Coronary artery (tissue), 2 donors: ENCODE data around the gene SEMA6B.

ENCODE experiments used
- DNase-seq: peaks from one replicate; pipeline ENCODE4 v3.0.0-alpha.2; 2017; ENCODE audit warnings: low spot score
- H3K27ac ChIP-seq, 2 donors: fragments of 200-600 bp; sonication (generic); one replicate each; pipeline ENCODE4 v1.5.1; 2016 to 2019
- H3K4me3 ChIP-seq: fragments of 200-600 bp; sonication (generic); 2 replicates; pipeline ENCODE4 v1.5.1; 2016; ENCODE audit warnings: mild to moderate bottlenecking, moderate library complexity
- CTCF ChIP-seq: fragments of 200-600 bp; sonication (generic); IDR thresholded peaks from one replicate; pipeline ENCODE4 v1.5.1; 2019; ENCODE audit warnings: antibody characterized with exemption

The SEMA6B gene

GRCh38 chr19:4541114-4541805 lies 18.2 kb downstream of the SEMA6B start:
- no peak for DNase-seq
- Histone ChIP-seq H3K4me3 (no peak overlapping the region), H3K27ac (peak overlapping the region in 1 of 2 donors; percentile 3)
- no peak for TF ChIP-seq CTCF

GRCh38 chr19:4539693-4540581 lies 19.5 kb downstream of the SEMA6B start, which contains the start of gene LRG1:
Gene LRG1, minus strand, starts transcription at chr19:4540036. Its CDS starts 23 bp downstream, at chr19:4540013.
- peak within 1 kb of the TSS in 1 of 2 donors; percentile 54 for H3K27ac ChIP-seq
- no peak within 1 kb of the TSS for H3K4me3 ChIP-seq
- no peak for TF ChIP-seq CTCF
- DNase-seq, result no peak

- no peak for DNase-seq
- Histone ChIP-seq H3K4me3 (no peak overlapping the region), H3K27ac (peak overlapping the region in 1 of 2 donors; percentile 54)
- TF ChIP-seq CTCF, result no peak
Measured at GRCh38 chr19:4539169-4539692, 20.3 kb downstream of the SEMA6B start.

GRCh38 chr19:4538601-4538954 lies 20.9 kb downstream of the SEMA6B start:
- Histone ChIP-seq H3K4me3 (no peak overlapping the region), H3K27ac (no peak overlapping the region)
- DNase-seq, result no peak
- TF ChIP-seq CTCF, result no peak

GRCh38 chr19:4537953-4538600 lies 21.4 kb downstream of the SEMA6B start:
- H3K4me3 ChIP-seq, result no peak overlapping the region
- H3K27ac ChIP-seq, result no peak overlapping the region
- TF ChIP-seq CTCF, result no peak
- no peak for DNase-seq

- no peak for DNase-seq
- no peak for TF ChIP-seq CTCF
- Histone ChIP-seq H3K27ac (no peak overlapping the region), H3K4me3 (no peak overlapping the region)
Measured at GRCh38 chr19:4536798-4537197, 22.7 kb downstream of the SEMA6B start.
